Measurements from ENCODE around the gene GPR157. TPM values are rescaled to one million over a fixed set of nuclear protein-coding genes. Genes with fewer than 3 reads are reported as not detected.
"Not testable (repeated sequence)": the region's sequence is repeated elsewhere in the genome, so short reads cannot be mapped to it uniquely, and the experiment has no call there.

Gene GPR157
- polyA plus RNA-seq, 3 donors from 2014 or later, result 0.36 to 0.41 TPM; not detected in 1

DNA sequence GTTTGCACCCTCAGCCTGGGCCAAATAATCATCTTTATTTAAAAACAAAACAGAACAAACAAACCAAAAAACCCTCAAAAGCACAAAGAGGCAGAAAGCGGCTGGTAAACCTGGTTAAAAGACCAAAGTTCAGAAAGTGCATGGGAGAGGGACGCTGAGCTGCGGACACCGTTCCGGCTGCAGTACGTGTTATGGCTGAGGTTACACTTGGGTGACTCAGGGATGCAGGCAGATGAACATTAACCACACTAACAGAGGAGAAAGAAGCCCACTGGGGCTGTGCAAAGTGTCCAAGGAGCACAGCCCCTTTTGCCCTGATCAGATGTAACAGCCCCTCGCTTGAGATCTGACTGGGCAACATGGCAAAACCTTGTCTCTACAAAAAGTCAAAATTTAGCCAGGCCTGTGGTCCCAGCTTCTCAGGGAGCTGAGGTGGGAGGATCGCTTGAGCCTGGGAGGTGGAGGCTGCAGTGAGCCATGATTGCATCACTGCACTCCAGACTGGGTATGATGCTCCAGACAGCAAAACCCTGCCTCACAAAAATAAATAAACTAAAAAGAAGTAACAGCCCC lies 28.3 kb downstream of the GPR157 start:
- Mint-ChIP-seq H3K4me3 (no peak overlapping the region), H3K9me3 (no peaks in the 10 kb centered on the region), H3K27ac (no peak overlapping the region), H3K27me3 (ENCODE audit: low read depth in 3 of 3) (peaks cover 0 to 1% (median 0%) of the 10 kb centered on the region in 3 donors), H3K4me1 (no peaks in the 10 kb centered on the region), H3K36me3 (no peaks in the 10 kb centered on the region)
- no peak for DNase-seq

DNA sequence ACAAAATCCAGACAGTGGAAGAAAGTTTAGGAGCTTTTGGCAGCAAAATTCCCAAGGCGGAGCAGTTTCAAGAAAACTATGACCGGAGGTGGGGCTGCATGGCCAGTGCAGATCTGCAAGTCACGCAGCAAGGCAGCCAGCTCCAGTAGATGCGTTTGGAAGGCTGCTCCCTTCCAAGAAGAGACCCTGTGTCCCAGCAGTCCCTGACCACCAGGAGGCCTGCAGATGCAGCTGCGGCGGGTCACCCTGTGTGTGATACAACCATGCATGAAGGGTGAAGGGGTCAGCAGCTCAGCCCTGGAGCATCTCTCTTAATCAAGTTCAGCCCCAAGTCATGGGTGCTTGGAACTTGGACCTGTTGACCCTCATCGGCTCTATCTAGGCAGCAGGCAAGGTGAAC lies 29.3 kb downstream of the GPR157 start:
- DNase-seq, result no peak
- no peaks in the 10 kb centered on the region for H3K4me1 Mint-ChIP-seq
- no peak overlapping the region for H3K4me3 Mint-ChIP-seq
- peaks cover 0 to 3% (median 0%) of the 10 kb centered on the region in 3 donors for H3K27me3 Mint-ChIP-seq (ENCODE audit: low read depth in 3 of 3)
- H3K27ac Mint-ChIP-seq, result no peak overlapping the region
- H3K36me3 Mint-ChIP-seq, result no peaks in the 10 kb centered on the region
- H3K9me3 Mint-ChIP-seq, result no peaks in the 10 kb centered on the region

DNA sequence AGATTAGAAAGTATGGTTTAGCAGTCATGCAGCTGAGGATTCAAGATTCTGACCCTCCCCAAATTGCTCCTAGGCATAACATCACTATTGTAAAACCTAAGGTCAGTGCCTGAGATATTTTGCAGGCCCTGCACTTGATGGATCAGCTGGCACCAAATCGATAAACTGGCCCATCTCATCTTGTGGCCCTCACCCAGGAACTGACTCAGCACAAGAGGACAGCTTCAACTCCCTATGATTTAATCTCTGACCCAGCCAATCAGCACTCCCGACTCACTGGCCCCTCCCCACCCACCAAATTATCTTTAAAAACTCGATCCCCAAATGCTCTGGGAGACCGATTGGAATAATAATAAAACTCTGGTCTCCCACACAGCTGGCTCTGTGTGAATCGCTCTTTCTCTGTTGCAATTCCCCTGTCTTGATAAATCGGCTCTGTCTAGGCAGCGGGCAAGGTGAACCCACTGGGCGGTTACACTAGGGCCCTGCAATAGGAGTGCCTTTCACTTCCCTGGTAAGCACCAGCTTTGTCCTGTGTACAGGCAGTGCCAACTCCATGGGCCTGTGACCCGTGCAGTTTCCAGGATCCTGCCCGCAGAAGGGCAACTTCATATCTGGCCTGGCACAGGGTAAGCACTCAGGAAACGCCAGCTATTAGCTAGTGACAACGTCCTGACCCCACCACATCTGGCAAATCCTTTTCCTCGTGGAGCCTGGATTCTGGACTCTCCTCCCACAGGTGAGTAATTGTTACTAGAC lies 30.8 kb downstream of the GPR157 start:
- no peak for DNase-seq
- Mint-ChIP-seq H3K27me3 (ENCODE audit: low read depth in 3 of 3) (peaks cover 0 to 3% (median 0%) of the 10 kb centered on the region in 3 donors), H3K36me3 (no peaks in the 10 kb centered on the region), H3K4me3 (no peak overlapping the region), H3K4me1 (no peaks in the 10 kb centered on the region), H3K9me3 (no peaks in the 10 kb centered on the region), H3K27ac (no peak overlapping the region)

- Mint-ChIP-seq H3K36me3 (no peaks in the 10 kb centered on the region), H3K4me3 (no peak overlapping the region)
Measured at GRCh38 chr1:9095818-9096217, 33.1 kb downstream of the GPR157 start.

GRCh38 chr1:9093996-9094595 lies 34.8 kb downstream of the GPR157 start:
- not testable (repeated sequence) for H3K27ac Mint-ChIP-seq, H3K4me3 Mint-ChIP-seq

More at GRCh38 chr1:9095818-9096217, 33.1 kb downstream of the GPR157 start:
- Mint-ChIP-seq H3K4me1 (no peaks in the 10 kb centered on the region), H3K9me3 (no peaks in the 10 kb centered on the region), H3K27ac (no peak overlapping the region), H3K27me3 (ENCODE audit: low read depth in 3 of 3) (peaks cover 0 to 3% (median 0%) of the 10 kb centered on the region in 3 donors)
- no peak for DNase-seq

DNA sequence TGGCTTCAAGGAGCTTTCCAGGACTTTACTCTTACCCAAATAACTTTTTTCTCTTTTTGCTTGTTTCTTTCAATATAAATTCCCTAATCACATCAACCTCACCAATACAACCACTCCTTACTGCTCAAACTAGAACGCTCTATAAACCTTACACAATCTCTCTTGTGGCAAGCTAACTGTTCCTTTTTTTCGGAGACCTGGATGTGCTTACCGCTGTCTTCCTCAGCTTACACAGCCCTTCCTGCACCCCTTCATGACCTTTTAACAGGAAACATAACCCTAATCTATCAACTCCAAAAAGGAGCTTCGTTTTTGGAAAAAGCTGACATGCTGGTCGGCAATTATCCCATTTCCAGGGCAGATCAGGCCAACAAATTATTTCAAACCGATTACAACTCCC lies 35.3 kb downstream of the GPR157 start:
- H3K9me3 Mint-ChIP-seq, result no peaks in the 10 kb centered on the region
- no peaks in the 10 kb centered on the region for H3K4me1 Mint-ChIP-seq
- no peak overlapping the region for H3K4me3 Mint-ChIP-seq
- no peak for DNase-seq
- no peaks in the 10 kb centered on the region for H3K36me3 Mint-ChIP-seq
- no peak overlapping the region for H3K27ac Mint-ChIP-seq
- peaks cover 0 to 2% (median 2%) of the 10 kb centered on the region in 3 donors for H3K27me3 Mint-ChIP-seq (ENCODE audit: low read depth in 3 of 3)

More at GRCh38 chr1:9093996-9094595, 34.8 kb downstream of the GPR157 start:
- DNase-seq; H3K27me3 Mint-ChIP-seq (ENCODE audit: low read depth in 3 of 3); H3K9me3 Mint-ChIP-seq; H3K4me1 Mint-ChIP-seq; H3K36me3 Mint-ChIP-seq: not testable (repeated sequence)

- H3K36me3 Mint-ChIP-seq, result no peaks in the 10 kb centered on the region
- H3K4me3 Mint-ChIP-seq, result no peak overlapping the region
- no peak overlapping the region for H3K27ac Mint-ChIP-seq
- DNase-seq, result no peak
- peaks cover 0 to 2% (median 2%) of the 10 kb centered on the region in 3 donors for H3K27me3 Mint-ChIP-seq (ENCODE audit: low read depth in 3 of 3)
- no peaks in the 10 kb centered on the region for H3K9me3 Mint-ChIP-seq
- H3K4me1 Mint-ChIP-seq, result no peaks in the 10 kb centered on the region
Measured at GRCh38 chr1:9093091-9093490, 35.8 kb downstream of the GPR157 start.

DNA sequence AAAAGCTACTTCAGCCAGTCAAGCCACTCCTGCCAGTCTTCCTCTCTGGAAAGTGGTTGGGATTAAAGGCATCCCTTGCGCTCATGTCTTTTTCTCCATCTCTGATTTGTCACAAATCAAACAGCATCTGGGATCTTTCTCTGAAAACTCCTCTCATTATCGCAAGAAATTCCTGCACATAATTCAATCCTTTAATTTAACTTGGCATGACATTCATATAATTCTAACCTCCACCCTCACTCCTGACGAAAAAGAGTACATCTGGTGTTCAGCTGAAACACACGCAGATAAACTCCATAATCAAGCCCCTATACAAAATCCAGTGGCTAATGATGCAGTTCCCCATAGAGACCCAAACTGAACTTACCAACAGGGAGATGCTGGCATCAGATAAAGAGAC lies 40.1 kb downstream of the GPR157 start:
- no peak overlapping the region for H3K27ac Mint-ChIP-seq
- no peaks in the 10 kb centered on the region for H3K4me1 Mint-ChIP-seq
- DNase-seq, result no peak
- H3K9me3 Mint-ChIP-seq, result no peaks in the 10 kb centered on the region
- no peaks in the 10 kb centered on the region for H3K36me3 Mint-ChIP-seq
- H3K4me3 Mint-ChIP-seq, result no peak overlapping the region
- peaks cover 2 to 11% (median 2%) of the 10 kb centered on the region in 3 donors for H3K27me3 Mint-ChIP-seq (ENCODE audit: low read depth in 3 of 3)

GRCh38 chr1:9087411-9088125 lies 41.3 kb downstream of the GPR157 start:
- Mint-ChIP-seq H3K9me3 (no peaks in the 10 kb centered on the region), H3K27ac (no peak overlapping the region), H3K36me3 (no peaks in the 10 kb centered on the region)

DNA sequence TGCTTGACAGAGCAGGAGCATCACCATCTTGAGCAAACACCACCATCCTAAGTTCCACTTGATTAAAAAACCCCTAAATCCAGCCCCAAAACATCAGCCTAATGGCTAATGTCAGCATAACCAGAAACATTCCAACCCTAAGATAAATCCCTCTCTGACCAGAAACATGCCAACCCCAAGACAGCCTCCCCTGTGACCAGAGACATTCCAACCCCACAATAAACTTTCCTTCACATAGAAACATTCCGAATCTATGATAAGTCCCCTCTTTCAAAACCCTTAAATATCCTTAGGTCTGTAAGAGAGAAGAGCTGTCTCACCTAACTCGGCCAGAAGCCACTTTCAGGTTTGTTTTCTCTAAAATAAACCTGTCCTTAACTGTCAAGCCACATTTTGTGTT lies 42.1 kb downstream of the GPR157 start:
- Mint-ChIP-seq H3K27ac (no peak overlapping the region), H3K4me1 (no peaks in the 10 kb centered on the region), H3K27me3 (ENCODE audit: low read depth in 3 of 3) (peaks cover 2 to 11% (median 2%) of the 10 kb centered on the region in 3 donors), H3K4me3 (no peak overlapping the region), H3K36me3 (no peaks in the 10 kb centered on the region), H3K9me3 (no peaks in the 10 kb centered on the region)
- no peak for DNase-seq

More at GRCh38 chr1:9087411-9088125, 41.3 kb downstream of the GPR157 start:
- Mint-ChIP-seq H3K4me3 (no peak overlapping the region), H3K27me3 (ENCODE audit: low read depth in 3 of 3) (peaks cover 2 to 11% (median 2%) of the 10 kb centered on the region in 3 donors), H3K4me1 (no peaks in the 10 kb centered on the region)
- DNase-seq, result no peak

DNA sequence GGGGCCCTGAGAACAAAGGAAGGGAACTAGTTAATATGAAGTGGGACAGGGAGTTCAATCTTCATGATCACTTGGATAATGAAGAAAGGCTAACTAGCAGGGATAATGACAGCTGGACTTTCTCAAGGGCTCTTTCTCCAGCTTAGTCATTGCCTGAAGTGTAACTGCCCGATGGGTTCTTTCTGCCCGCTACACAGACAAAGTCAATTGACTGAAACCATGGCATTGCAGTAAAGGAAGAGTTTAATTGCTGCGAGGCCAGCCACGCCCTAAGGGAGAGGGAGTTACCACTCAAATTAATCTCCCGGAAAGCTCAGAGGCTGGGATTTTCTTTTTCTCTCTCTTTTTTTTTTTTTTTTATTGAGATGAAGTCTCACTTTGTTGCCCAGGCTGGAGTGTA lies 42.9 kb downstream of the GPR157 start:
- H3K27me3 Mint-ChIP-seq (ENCODE audit: low read depth in 3 of 3), result peaks cover 2 to 11% (median 2%) of the 10 kb centered on the region in 3 donors
- H3K4me3 Mint-ChIP-seq, result no peak overlapping the region
- H3K4me1 Mint-ChIP-seq, result no peaks in the 10 kb centered on the region
- no peak overlapping the region for H3K27ac Mint-ChIP-seq
- no peaks in the 10 kb centered on the region for H3K9me3 Mint-ChIP-seq
- no peak for DNase-seq
- no peaks in the 10 kb centered on the region for H3K36me3 Mint-ChIP-seq

DNA sequence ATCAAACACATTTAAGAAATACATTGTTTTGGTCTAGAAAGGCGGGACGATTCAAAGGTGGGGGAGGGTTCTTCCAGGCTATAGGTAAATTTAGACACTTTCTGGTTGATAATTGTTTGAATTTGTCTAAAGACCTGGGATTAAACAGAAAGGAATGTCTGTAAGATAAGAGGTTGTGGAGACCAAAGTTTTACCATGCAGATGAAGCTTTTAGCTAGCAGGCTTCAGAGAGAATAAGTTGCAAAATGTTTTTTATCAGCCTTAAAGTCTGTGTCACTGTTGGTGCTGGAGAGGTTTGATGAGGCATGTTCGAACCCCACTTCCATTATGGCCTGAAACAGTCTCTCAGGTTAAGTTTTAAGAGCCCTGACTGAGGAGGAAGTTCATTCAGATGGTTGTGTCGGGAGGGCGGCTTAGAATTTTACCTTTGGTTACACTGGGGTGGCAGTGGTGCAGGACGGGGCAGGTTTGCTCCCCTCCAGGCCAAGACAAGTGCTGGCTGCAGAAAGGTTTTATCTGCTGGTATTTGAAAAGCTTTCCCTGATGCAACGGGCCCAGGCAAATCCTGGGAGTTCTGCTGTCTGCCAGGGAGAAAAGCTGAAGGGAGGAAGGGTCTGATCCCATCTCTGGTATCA lies 43.5 kb downstream of the GPR157 start:
- H3K27me3 Mint-ChIP-seq (ENCODE audit: low read depth in 3 of 3), result peaks cover 2 to 11% (median 2%) of the 10 kb centered on the region in 3 donors
- peaks cover 0 to 3% of the 10 kb centered on the region in 2 donors for H3K4me1 Mint-ChIP-seq
- DNase-seq, result no peak
- no peak overlapping the region for H3K4me3 Mint-ChIP-seq
- no peaks in the 10 kb centered on the region for H3K9me3 Mint-ChIP-seq
- no peaks in the 10 kb centered on the region for H3K36me3 Mint-ChIP-seq
- H3K27ac Mint-ChIP-seq, result no peak overlapping the region

DNA sequence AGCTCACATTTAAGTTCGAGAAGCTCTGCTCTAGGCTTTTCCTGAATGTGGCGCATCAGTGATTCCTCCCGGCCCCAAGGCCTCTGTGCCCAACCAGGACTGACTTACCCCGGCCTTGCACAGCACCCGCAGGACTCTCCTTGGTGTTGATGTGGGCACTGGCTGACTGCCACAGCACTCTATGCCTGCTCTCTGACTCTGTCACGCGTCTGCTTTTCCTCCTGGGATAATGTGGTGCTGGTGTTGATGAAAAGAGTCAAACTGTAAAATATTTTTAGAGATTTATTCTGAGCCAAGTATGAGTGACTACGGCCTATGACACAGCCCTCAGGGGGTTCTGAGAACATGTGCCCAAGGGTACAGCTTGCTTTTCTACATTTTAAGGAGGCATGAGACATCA lies 44.0 kb downstream of the GPR157 start:
- H3K36me3 Mint-ChIP-seq, result no peaks in the 10 kb centered on the region
- H3K27me3 Mint-ChIP-seq (ENCODE audit: low read depth in 3 of 3), result peaks cover 2 to 11% (median 4%) of the 10 kb centered on the region in 3 donors

More for the DNA sequence above, 44.0 kb downstream of the GPR157 start:
- Mint-ChIP-seq H3K4me1 (peaks cover under 1 to 8% of the 10 kb centered on the region in 2 donors), H3K4me3 (no peak overlapping the region), H3K27ac (no peak overlapping the region), H3K9me3 (no peaks in the 10 kb centered on the region)
- DNase-seq, result no peak
